Measurements from ENCODE around the gene TTN. TPM values are rescaled to one million over a fixed set of nuclear protein-coding genes. Genes with fewer than 3 reads are reported as not detected.
A peak's percentile ranks its signal among the peaks of the same experiment; 100 is the strongest.

Gene TTN
- total RNA-seq (2022) = under 0.01 and 0.05 TPM in 2 replicates
- Bru-seq, nascent RNA = percentile 3 among the genes with signal in this experiment
- BruChase-seq, experiment 1, labeled RNA remaining after a 6-hour chase = percentile 6 among the genes with signal in this experiment
- BruChase-seq, experiment 2, labeled RNA remaining after a 2-hour chase = percentile 6 among the genes with signal in this experiment
- long read RNA-seq, partial matches to known transcripts = 0 of 2 reads
- long read RNA-seq, other reads (novel, unspliced or antisense) = 2 of 2 reads

DNA sequence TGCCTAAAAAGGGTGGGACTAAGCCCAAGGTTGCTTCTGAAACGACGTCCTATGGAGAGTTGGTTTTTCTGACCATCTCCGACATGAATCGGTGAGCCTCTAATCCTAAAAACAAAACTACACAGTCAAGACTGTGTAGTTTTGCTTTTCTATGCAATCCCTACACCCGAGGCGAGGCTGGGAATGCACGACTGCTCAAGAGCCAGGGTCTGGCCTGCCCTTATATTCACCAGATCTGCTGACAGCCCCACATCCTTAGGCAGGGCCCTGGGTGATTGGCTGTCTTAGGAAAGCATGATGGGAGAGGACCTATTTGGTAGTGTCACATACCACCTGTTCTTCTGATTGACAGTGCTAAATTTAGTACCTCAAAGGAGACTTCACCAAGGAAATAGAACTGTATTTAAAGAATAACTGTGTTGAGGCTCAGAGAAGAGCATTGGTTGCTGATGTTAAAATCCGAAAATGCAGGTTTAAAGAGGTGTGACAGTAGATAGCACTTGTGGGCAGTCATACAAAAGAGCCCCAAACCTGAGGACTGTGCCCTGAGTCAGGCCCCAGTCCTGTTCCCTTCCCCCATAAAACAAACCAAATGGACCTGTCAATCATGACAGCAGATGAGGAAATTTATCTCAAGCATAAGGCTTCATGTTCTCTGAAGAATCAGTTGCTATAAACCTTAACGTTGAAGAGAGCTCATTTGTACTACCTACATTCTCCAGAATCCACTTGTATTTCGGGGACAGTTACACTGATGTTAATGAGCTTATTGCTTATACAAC is at the start of gene TTN:
TTN (minus strand) TSS at position 197 of the 782 bp plus-strand sequence. CDS start 2,781 bp downstream, outside the sequence.
- no peak within 1 kb of the TSS for H3K27ac Mint-ChIP-seq (ENCODE audit: low read depth, unreplicated experiment)
- no peaks in the 10 kb centered on the region for H3K4me1 Mint-ChIP-seq (ENCODE audit: insufficient read depth, unreplicated experiment)
- intact Hi-C loops (cut with micrococcal nuclease) = no loop called here
- CTCF ChIA-PET = interaction anchor here (1.0 kb wide), 1 partner anchor 46 kb away, joined by 3 read pairs; no protein-coding TSS in a partner anchor
- BruUV-seq (replicated peaks) = no TSS peak
- no peaks in the 10 kb centered on the region for H3K9me3 Mint-ChIP-seq (ENCODE audit: unreplicated experiment)
- peaks cover 6% of the 10 kb centered on the region for H3K36me3 Mint-ChIP-seq (ENCODE audit: insufficient read depth, unreplicated experiment)
- TF ChIP-seq, protein P1, sequence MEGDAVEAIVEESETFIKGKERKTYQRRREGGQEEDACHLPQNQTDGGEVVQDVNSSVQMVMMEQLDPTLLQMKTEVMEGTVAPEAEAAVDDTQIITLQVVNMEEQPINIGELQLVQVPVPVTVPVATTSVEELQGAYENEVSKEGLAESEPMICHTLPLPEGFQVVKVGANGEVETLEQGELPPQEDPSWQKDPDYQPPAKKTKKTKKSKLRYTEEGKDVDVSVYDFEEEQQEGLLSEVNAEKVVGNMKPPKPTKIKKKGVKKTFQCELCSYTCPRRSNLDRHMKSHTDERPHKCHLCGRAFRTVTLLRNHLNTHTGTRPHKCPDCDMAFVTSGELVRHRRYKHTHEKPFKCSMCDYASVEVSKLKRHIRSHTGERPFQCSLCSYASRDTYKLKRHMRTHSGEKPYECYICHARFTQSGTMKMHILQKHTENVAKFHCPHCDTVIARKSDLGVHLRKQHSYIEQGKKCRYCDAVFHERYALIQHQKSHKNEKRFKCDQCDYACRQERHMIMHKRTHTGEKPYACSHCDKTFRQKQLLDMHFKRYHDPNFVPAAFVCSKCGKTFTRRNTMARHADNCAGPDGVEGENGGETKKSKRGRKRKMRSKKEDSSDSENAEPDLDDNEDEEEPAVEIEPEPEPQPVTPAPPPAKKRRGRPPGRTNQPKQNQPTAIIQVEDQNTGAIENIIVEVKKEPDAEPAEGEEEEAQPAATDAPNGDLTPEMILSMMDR (IDR thresholded peaks at IDR 0.05; ENCODE audit: unreplicated experiment) = no peak
- POLR2A ChIA-PET = no interaction called here
- no peak for DNase-seq (ENCODE audit: unreplicated experiment)
- no peak within 1 kb of the TSS for H3K4me3 Mint-ChIP-seq (ENCODE audit: unreplicated experiment)
- no peaks in the 10 kb centered on the region for H3K27me3 Mint-ChIP-seq (ENCODE audit: insufficient read depth, unreplicated experiment)

DNA sequence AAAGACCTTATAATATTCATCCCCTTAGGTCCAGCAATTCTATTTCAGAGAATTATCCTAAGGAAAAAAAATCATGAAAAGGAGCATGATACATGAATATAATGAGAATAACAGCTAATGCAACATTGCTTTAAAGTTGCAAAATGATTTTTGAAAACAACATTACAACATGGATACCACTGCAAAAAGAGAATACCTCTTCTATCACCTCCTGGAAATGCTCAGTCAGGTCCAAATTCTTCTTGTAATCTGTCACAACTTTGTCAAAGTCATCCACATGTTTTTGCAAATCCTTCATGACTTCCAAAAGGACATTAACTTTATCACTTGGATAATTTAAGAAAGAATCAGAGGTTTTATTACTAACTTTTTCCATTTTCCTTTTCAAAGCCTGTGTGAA is 47.9 kb upstream of the TTN start:
- ChIA-PET POLR2A (interaction anchor here (1.3 kb wide), 1 partner anchor 10 kb away, joined by 4 read pairs; no protein-coding TSS in a partner anchor), CTCF (no interaction called here)
- TF ChIP-seq, protein P1 (IDR thresholded peaks at IDR 0.05; ENCODE audit: unreplicated experiment) = no peak
- intact Hi-C loops (cut with micrococcal nuclease) = no loop called here
- no peak for DNase-seq (ENCODE audit: unreplicated experiment)
- no peaks in the 10 kb centered on the region for H3K27me3 Mint-ChIP-seq (ENCODE audit: insufficient read depth, unreplicated experiment)
- no peaks in the 10 kb centered on the region for H3K36me3 Mint-ChIP-seq (ENCODE audit: insufficient read depth, unreplicated experiment)
- no peak overlapping the region for H3K27ac Mint-ChIP-seq (ENCODE audit: low read depth, unreplicated experiment)
- no peak overlapping the region for H3K4me3 Mint-ChIP-seq (ENCODE audit: unreplicated experiment)
- no TSS peak for BruUV-seq (replicated peaks)
- H3K9me3 Mint-ChIP-seq (ENCODE audit: unreplicated experiment) = no peaks in the 10 kb centered on the region
- peaks cover 5% of the 10 kb centered on the region for H3K4me1 Mint-ChIP-seq (ENCODE audit: insufficient read depth, unreplicated experiment)

DNA sequence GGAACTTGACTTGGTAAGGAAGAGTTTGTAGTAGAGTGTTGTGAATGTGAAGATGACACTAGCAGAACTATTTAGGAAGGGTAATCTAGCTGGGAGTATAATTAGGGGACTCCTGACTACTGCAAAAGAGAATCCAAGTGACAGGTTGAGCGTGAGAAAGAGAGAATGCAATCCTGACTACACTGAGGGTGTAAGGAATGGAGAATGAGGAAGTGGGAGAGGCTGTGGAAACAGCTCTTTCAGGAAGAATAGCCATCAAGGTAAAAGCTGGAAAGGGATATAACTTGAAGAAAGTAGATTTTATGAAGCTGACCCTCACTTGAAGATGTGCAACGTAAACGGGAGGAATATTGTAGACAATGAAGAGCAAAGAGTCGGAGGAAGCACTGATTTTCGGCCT is 41.1 kb upstream of the TTN start:
- intact Hi-C loops (cut with micrococcal nuclease) = no loop called here
- Mint-ChIP-seq H3K27me3 (ENCODE audit: insufficient read depth, unreplicated experiment) (no peaks in the 10 kb centered on the region), H3K9me3 (ENCODE audit: unreplicated experiment) (peaks cover 5% of the 10 kb centered on the region), H3K4me1 (ENCODE audit: insufficient read depth, unreplicated experiment) (no peaks in the 10 kb centered on the region), H3K36me3 (ENCODE audit: insufficient read depth, unreplicated experiment) (no peaks in the 10 kb centered on the region), H3K4me3 (ENCODE audit: unreplicated experiment) (no peak overlapping the region), H3K27ac (ENCODE audit: low read depth, unreplicated experiment) (no peak overlapping the region)
- ChIA-PET POLR2A (no interaction called here), CTCF (interaction anchor here (1.1 kb wide), 1 partner anchor 281 kb away, joined by 3 read pairs; no protein-coding TSS in a partner anchor)
- TF ChIP-seq, protein P1 (IDR thresholded peaks at IDR 0.05; ENCODE audit: unreplicated experiment) = no peak
- no TSS peak for BruUV-seq (replicated peaks)
- DNase-seq (ENCODE audit: unreplicated experiment) = no peak

DNA sequence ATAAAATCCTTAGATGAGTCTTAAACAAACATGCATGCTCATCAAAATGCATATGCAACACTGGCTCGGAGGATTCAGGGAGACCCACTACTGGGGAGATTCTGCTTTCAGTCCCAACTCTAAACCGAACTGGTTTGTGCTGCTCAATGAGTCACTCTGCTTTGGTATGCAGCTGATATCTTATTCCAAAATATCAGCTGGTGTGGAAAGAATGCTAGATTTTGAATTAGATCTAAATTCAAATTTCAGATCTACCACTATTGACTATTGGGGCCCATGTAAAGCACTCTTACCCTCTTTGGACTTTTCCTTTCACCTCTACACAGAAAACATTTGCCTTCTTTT is 39.2 kb upstream of the TTN start:
- Mint-ChIP-seq H3K27me3 (ENCODE audit: insufficient read depth, unreplicated experiment) (no peaks in the 10 kb centered on the region), H3K36me3 (ENCODE audit: insufficient read depth, unreplicated experiment) (no peaks in the 10 kb centered on the region), H3K4me1 (ENCODE audit: insufficient read depth, unreplicated experiment) (no peaks in the 10 kb centered on the region), H3K9me3 (ENCODE audit: unreplicated experiment) (peaks cover 5% of the 10 kb centered on the region), H3K27ac (ENCODE audit: low read depth, unreplicated experiment) (no peak overlapping the region), H3K4me3 (ENCODE audit: unreplicated experiment) (no peak overlapping the region)
- BruUV-seq (replicated peaks) = no TSS peak
- intact Hi-C loops (cut with micrococcal nuclease) = no loop called here
- ChIA-PET CTCF (no interaction called here), POLR2A (no interaction called here)
- DNase-seq (ENCODE audit: unreplicated experiment) = no peak
- TF ChIP-seq, protein P1 (IDR thresholded peaks at IDR 0.05; ENCODE audit: unreplicated experiment) = no peak

Measured in MCF 10A (cell line).